Activated B cell treated with CpG ODN at 0.5 μM for 24 hours (primary cell): ENCODE measurements around the gene PFKL. TPM values are rescaled to one million over a fixed set of nuclear protein-coding genes. Genes with fewer than 3 reads are reported as not detected.

ENCODE experiments used
- ATAC-seq: fragments of 200-7000 bp; cut with Tn5 transposase; one replicate; pipeline ENCODE4 v1.10.0; 2021; ENCODE audit warnings: low read depth, mild to moderate bottlenecking, moderate library complexity
- CTCF ChIA-PET: fragments of 350-600 bp; sonication (Branson Sonifier 250); formaldehyde crosslinking; loops from one replicate; lab custom pipeline; 2021; ENCODE audit warnings: antibody characterized with exemption; lab: Charles Lee
- POLR2A ChIA-PET: fragments of 350-600 bp; sonication (Branson Sonifier 250); formaldehyde crosslinking; loops from one replicate; lab custom pipeline; 2021; ENCODE audit warnings: antibody characterized with exemption; lab: Charles Lee
- DNase-seq: peaks from one replicate; pipeline ENCODE4 v3.0.0; 2022
- H3K27ac Mint-ChIP-seq: one replicate; pipeline ENCODE4 v1.8.0; 2020; ENCODE audit warnings: mixed read lengths
- H3K27me3 Mint-ChIP-seq: one replicate; pipeline ENCODE4 v1.8.0; 2021; ENCODE audit warnings: mixed read lengths
- H3K36me3 Mint-ChIP-seq: one replicate; pipeline ENCODE4 v1.8.0; 2021; ENCODE audit warnings: low read depth, mixed read lengths
- H3K4me1 Mint-ChIP-seq: one replicate; pipeline ENCODE4 v1.8.0; 2021; ENCODE audit warnings: mixed read lengths
- H3K4me3 Mint-ChIP-seq: one replicate; pipeline ENCODE4 v1.8.0; 2020; ENCODE audit warnings: mild to moderate bottlenecking, mixed read lengths
- H3K9me3 Mint-ChIP-seq: one replicate; pipeline ENCODE4 v1.8.0; 2020; ENCODE audit warnings: mixed read lengths
- intact Hi-C: fragments of 100-400 bp; cut with micrococcal nuclease; formaldehyde crosslinking; loops from one replicate; pipeline ENCODE4 v1.15.1; 2024
- total RNA-seq: library from RNA; stranded (reverse); gene quantifications from 2 replicates; pipeline ENCODE4 v1.2.3, GENCODE V29; 2022
- TF ChIP-seq, protein P1 (sequence below): fragments of 200-600 bp; IDR thresholded peaks from one replicate; pipeline ENCODE4 v1.8.0; 2022; ENCODE audit warnings: antibody characterized with exemption, mild to moderate bottlenecking

The PFKL gene
- total RNA-seq, 1 donor from 2014 or later = 174 TPM

DNA sequence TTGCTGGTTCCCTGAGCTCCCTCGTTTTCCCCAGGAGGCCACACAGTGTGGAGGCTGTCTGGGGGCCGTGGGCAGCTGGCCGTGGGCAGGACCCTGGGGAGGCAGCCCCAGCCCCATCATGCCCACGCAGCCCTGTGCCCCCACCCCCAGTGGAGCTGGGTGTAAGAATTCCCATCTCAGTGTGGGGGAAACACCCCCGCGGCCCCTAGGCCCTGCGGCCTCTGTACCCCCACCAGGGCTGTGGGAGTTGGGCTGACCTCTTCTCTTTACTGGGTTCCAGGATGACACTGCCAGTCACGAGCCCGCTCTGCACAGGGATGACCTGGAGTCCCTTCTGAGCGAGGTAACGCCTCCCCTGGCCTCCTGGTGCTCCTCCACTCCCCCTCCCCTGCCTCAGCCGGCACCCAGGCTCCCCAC, 3.7 kb upstream of the PFKL start:
- intact Hi-C loops = no loop called here
- no peak overlapping the region for H3K4me3 Mint-ChIP-seq
- H3K27ac Mint-ChIP-seq = no peak overlapping the region
- ATAC-seq = no peak
- ChIA-PET CTCF (interaction anchor here (1.3 to 1.9 kb wide), 2 partner anchors 28 to 283 kb away, joined by 3 to 7 read pairs; no protein-coding TSS in a partner anchor), POLR2A (no interaction called here)
- H3K27me3 Mint-ChIP-seq = no peaks in the 10 kb centered on the region
- DNase-seq = no peak
- peaks cover 56% of the 10 kb centered on the region for H3K4me1 Mint-ChIP-seq
- H3K9me3 Mint-ChIP-seq = no peaks in the 10 kb centered on the region
- no peaks in the 10 kb centered on the region for H3K36me3 Mint-ChIP-seq
- TF ChIP-seq, protein P1, sequence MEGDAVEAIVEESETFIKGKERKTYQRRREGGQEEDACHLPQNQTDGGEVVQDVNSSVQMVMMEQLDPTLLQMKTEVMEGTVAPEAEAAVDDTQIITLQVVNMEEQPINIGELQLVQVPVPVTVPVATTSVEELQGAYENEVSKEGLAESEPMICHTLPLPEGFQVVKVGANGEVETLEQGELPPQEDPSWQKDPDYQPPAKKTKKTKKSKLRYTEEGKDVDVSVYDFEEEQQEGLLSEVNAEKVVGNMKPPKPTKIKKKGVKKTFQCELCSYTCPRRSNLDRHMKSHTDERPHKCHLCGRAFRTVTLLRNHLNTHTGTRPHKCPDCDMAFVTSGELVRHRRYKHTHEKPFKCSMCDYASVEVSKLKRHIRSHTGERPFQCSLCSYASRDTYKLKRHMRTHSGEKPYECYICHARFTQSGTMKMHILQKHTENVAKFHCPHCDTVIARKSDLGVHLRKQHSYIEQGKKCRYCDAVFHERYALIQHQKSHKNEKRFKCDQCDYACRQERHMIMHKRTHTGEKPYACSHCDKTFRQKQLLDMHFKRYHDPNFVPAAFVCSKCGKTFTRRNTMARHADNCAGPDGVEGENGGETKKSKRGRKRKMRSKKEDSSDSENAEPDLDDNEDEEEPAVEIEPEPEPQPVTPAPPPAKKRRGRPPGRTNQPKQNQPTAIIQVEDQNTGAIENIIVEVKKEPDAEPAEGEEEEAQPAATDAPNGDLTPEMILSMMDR = no peak

DNA sequence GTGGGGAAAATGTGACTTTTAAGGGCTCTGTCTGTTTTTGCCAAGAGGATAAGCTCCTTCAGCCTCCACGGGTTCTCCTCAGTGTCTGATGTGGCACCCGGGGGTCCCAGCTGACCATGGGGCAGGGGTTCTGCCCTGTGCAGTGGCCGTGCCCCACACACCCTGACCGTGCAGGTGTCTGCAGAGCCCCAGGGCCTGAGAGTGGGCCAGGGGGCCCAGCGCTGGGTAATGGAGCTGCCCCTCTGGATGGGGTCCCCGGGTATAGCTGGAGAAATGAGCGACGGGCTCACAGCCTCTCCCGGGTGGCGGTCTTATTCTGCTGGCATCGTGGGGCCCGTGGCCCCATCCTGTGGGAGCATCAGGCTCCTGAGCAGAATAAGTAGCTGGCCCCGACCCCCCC, 2.9 kb upstream of the PFKL start:
- ATAC-seq (no peak), DNase-seq (no peak)
- POLR2A ChIA-PET = interaction anchor here (1.5 kb wide), 1 partner anchor 207 kb away, joined by 5 read pairs; no protein-coding TSS in a partner anchor
- Mint-ChIP-seq H3K4me3 (no peak overlapping the region), H3K27ac (no peak overlapping the region), H3K36me3 (no peaks in the 10 kb centered on the region), H3K4me1 (peaks cover 60% of the 10 kb centered on the region), H3K27me3 (no peaks in the 10 kb centered on the region), H3K9me3 (no peaks in the 10 kb centered on the region)
- CTCF ChIA-PET = interaction anchor here (0.7 to 1.9 kb wide), 4 partner anchors 29 to 636 kb away, joined by 3 to 7 read pairs (median 3); no protein-coding TSS in a partner anchor
- intact Hi-C loops = no loop called here
- TF ChIP-seq, protein P1 = no peak

DNA sequence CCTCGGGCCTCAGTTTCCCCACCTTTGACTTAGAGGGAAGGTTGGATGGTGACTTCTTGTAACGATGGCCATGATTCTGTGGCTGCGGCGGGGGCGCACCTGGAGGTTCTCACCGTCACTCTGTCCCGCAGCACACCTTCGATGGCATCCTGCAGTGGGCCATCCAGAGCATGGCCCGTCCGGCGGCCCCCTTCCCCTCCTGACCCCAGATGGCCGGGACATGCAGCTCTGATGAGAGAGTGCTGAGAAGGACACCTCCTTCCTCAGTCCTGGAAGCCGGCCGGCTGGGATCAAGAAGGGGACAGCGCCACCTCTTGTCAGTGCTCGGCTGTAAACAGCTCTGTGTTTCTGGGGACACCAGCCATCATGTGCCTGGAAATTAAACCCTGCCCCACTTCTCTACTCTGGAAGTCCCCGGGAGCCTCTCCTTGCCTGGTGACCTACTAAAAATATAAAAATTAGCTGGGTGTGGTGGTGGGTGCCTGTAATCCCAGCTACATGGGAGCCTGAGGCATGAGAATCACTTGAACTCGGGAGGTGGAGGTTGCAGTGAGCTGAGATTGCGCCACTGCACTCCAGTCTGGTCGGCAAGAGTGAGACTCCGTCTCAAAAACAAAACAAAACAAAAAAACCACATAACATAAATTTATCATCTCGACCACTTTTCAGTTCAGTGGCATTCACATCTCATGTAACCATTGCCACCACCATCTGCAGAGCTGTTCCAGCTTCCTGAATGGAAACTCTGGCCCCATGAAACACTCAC, 2.1 kb upstream of the PFKL start:
- intact Hi-C loops = loop anchor here (2.0 kb wide), 1 partner anchor 285 kb away; the partner anchor contains the start of gene TRAPPC10
- POLR2A ChIA-PET = interaction anchor here (1.0 to 1.5 kb wide), 2 partner anchors 208 to 284 kb away, joined by 5 read pairs; no protein-coding TSS in a partner anchor
- Mint-ChIP-seq H3K9me3 (no peaks in the 10 kb centered on the region), H3K27me3 (no peaks in the 10 kb centered on the region), H3K4me3 (no peak overlapping the region), H3K27ac (peak overlapping the region; percentile 46), H3K4me1 (peaks cover 64% of the 10 kb centered on the region), H3K36me3 (no peaks in the 10 kb centered on the region)
- TF ChIP-seq, protein P1 = no peak
- CTCF ChIA-PET = interaction anchor here (0.7 to 1.9 kb wide), 7 partner anchors 27 to 635 kb away, joined by 3 to 7 read pairs (median 3); no protein-coding TSS in a partner anchor
- ATAC-seq (peak; percentile 41), DNase-seq (peak; percentile 61)

DNA sequence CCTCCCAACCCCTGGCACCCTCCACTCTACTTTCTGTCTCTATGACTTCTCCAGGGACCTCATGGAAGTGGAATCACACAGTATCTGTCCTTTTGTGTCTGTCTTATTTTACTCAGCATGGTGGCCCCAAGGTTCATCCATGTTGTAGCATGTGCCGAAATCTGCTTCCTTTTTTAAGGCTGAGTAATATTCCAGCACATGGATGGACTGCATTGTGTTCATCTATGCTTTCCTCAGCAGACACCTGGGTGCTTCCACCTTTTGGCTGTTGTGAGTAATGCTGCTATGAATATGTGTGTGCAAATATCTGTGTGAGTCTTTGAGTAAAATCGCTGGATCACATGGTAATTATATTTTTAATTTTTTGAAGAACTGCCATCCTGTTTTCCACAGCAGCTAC, 1.6 kb upstream of the PFKL start:
- Mint-ChIP-seq H3K9me3 (no peaks in the 10 kb centered on the region), H3K27me3 (no peaks in the 10 kb centered on the region), H3K36me3 (no peaks in the 10 kb centered on the region), H3K27ac (peak overlapping the region; percentile 35), H3K4me1 (peaks cover 68% of the 10 kb centered on the region), H3K4me3 (peak overlapping the region; percentile 24)
- ChIA-PET CTCF (interaction anchor here (0.8 to 1.1 kb wide), 3 partner anchors 28 to 44 kb away, joined by 3 to 5 read pairs (median 3); no protein-coding TSS in a partner anchor), POLR2A (interaction anchor here (1.0 to 1.5 kb wide), 3 partner anchors 22 to 284 kb away, joined by 5 read pairs; no protein-coding TSS in a partner anchor)
- DNase-seq (no peak), ATAC-seq (no peak)
- intact Hi-C loops = loop anchor here (2.0 kb wide), 1 partner anchor 286 kb away; the partner anchor contains the start of gene TRAPPC10
- TF ChIP-seq, protein P1 = no peak

DNA sequence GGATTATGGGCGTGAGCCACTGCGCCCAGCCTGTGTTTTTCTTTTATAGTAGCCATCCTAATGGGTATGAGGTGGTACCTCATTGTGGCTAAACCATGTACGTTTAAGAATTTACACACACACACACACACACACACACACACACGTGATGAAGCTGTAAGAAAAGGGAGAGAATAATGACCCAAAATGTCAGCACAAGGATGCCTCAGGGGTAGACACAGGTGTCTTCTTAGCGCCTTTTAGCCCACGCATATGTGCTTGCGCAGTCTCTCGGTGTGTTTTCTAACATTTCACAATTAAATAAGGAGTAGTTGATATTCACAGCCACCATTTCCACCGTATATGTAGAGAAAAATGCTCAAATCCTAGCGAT, 782 bp upstream of the PFKL start:
- ChIA-PET POLR2A (interaction anchor here (1.2 kb wide), 1 partner anchor 23 kb away, joined by 5 read pairs; no protein-coding TSS in a partner anchor), CTCF (interaction anchor here (0.6 kb wide), 1 partner anchor 213 kb away, joined by 5 read pairs; no protein-coding TSS in a partner anchor)
- Mint-ChIP-seq H3K27ac (peak overlapping the region; percentile 95), H3K4me3 (peak overlapping the region; percentile 86), H3K36me3 (peaks cover 3% of the 10 kb centered on the region), H3K27me3 (no peaks in the 10 kb centered on the region), H3K9me3 (no peaks in the 10 kb centered on the region), H3K4me1 (peaks cover 76% of the 10 kb centered on the region)
- ATAC-seq = no peak
- DNase-seq = no peak
- intact Hi-C loops = loop anchor here (2.0 kb wide), 1 partner anchor 286 kb away; the partner anchor contains the start of gene TRAPPC10
- TF ChIP-seq, protein P1 = no peak
